ENCODE data around the gene RCOR2.
A peak's percentile ranks its signal among the peaks of the same experiment; 100 is the strongest.

Gene RCOR2

DNA sequence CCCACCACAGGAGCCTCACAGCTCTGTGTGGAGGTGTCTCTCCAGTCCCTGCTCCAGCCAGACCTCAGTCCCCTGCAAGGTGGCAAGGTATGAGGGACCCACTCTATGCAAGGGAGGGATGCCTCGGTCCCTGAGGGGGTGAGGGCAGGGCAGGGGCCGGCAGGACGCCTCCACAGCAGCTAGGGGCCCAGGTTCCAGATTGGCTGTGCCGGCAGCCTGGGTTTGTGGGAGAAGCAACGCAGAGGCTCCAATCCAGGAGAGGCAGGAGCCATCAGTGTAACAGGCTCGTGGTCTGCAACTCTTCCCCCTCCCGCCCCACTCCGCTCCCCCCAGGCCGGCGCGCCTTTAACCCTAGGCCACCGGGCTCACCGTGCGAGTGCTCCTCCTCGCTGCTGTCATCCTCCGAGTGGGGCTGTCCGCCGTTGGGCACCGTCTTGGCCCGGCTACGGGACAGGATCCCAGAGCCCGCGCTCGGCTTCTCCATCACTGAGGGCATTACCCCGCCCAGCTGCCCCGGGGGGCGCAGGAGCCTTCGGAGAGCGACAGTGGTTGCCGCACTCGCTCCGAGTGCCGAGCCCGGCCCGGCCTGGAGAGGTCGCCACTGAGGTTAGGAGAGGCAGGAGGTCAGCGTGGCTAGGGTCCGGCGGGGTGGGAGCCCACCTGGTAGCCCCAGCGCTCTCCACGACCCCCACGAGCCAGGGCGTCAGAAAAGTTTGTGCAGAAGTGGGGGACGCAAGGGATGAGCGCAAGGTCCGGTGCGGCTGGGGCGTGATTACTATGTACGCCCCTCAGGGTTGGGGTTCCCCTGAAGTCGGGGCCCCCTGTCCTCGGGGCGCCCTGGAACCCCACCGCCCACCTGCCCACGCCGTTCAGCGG, 765 bp downstream of the RCOR2 start:
- FAIRE-seq (peak; percentile 47), DNase-seq (ENCODE audit: insufficient read length, low spot score) (no peak)
- TF ChIP-seq PAX5 (IDR thresholded peaks at IDR 0.05; ENCODE audit: insufficient read depth, low read length, severe bottlenecking) (no peak), TAF1 (IDR thresholded peaks at IDR 0.05; ENCODE audit: low read depth, low read length) (no peak), POLR2A (IDR thresholded peaks at IDR 0.05; ENCODE audit: low read depth, low read length) (no peak), POLR2AphosphoS5 (IDR thresholded peaks at IDR 0.05; ENCODE audit: low read depth, low read length) (no peak), SPI1 (IDR thresholded peaks at IDR 0.05; ENCODE audit: low read depth, low read length) (no peak), POU2F2 (IDR thresholded peaks at IDR 0.05; ENCODE audit: low read depth, low read length) (no peak)

DNA sequence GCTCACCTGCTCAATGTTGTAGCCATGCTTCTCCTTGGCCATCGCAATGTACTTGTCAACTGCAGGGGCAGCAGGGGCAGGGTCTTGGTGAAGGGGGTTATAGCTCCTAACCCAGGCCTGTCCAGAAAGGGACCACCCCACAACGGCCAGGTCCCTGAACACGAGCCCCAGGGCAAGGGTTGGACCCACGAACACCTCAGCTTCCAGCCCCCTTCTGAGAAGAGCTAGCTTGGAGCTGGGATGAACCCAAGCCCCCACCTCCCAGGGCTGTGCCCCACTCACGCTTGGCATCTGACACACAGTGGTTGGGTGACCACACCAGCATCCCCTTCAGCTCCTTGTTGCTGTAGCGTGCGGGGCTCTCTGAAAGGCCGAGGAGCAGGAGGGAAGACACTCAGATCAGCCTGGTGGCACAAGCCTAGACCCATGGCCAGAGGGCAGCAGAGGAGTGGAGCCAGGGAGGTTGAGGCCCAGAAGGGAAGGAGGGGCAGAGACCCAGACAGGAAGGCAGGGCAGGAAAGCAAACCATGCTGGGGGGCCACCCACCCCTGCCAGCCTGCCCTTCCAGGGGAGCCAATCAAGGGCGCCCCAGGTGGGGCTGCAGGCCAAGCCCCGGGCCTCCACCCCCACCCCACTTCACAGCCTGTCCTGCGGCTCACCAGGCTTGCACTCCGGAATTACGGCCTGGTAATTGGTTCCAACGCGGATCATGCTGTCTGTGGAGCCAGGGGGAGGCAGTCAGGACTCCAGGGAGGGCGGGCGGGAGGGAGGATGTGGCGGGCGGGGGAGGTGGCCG, 1.9 kb downstream of the RCOR2 start:
- TF ChIP-seq POU2F2 (IDR thresholded peaks at IDR 0.05; ENCODE audit: low read depth, low read length): no peak
- TF ChIP-seq SPI1 (IDR thresholded peaks at IDR 0.05; ENCODE audit: low read depth, low read length): no peak
- TF ChIP-seq POLR2A (IDR thresholded peaks at IDR 0.05; ENCODE audit: low read depth, low read length): no peak
- no peak for TF ChIP-seq TAF1 (IDR thresholded peaks at IDR 0.05; ENCODE audit: low read depth, low read length)
- TF ChIP-seq POLR2AphosphoS5 (IDR thresholded peaks at IDR 0.05; ENCODE audit: low read depth, low read length): no peak
- TF ChIP-seq PAX5 (IDR thresholded peaks at IDR 0.05; ENCODE audit: insufficient read depth, low read length, severe bottlenecking): no peak
- FAIRE-seq (no peak), DNase-seq (ENCODE audit: insufficient read length, low spot score) (no peak)

DNA sequence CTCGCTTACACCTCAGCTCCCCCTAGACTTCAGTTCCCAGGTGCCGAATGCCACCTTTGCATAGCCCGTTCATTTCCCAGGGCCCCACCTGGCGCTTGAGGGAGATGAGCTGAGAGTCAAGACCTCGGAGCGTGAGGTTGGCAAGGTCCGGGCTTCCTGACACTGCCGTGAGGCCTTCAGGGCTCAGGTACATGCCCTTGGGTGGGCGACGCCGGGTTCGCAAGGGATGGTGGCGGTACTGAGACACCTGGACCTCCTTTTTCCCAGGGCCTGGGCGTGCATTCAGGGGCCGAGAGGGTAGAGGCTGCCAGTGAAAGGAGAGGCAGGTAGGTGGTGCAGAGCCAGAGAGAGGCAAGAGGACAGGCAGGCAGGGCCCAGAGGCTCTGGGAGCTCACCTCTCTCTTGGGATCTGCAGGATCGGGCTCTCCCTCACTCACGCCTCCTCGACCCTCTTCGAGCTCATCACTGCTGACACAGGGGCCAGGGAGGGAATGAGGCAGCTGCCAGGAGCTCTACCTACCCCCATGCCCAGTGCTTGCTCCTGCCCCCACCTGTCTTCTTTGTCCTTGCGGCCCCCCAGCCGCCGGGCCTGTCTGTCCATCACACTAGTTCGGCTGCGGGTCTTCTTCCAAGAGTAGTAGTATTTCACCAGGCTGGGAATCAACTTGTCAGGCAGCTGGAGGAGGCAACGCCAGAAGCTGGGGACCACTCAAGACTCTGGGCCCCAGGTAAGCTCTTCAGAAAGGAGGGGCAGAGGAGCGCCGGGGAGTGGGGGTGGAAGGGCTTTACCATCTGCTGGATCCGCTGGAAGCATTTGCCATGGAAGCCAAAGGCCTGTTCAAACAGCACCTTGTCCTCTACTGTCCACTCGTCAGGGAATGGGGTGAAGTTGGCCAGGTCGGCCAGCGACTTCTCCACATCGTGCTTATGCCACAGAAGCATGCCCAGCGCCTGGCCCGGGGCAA, 2.8 kb downstream of the RCOR2 start:
- no peak for DNase-seq (ENCODE audit: insufficient read length, low spot score)
- no peak for FAIRE-seq
- TF ChIP-seq POU2F2 (IDR thresholded peaks at IDR 0.05; ENCODE audit: low read depth, low read length) (no peak), POLR2A (IDR thresholded peaks at IDR 0.05; ENCODE audit: low read depth, low read length) (no peak), SPI1 (IDR thresholded peaks at IDR 0.05; ENCODE audit: low read depth, low read length) (no peak), PAX5 (IDR thresholded peaks at IDR 0.05; ENCODE audit: insufficient read depth, low read length, severe bottlenecking) (no peak), TAF1 (IDR thresholded peaks at IDR 0.05; ENCODE audit: low read depth, low read length) (no peak), POLR2AphosphoS5 (IDR thresholded peaks at IDR 0.05; ENCODE audit: low read depth, low read length) (no peak)

- DNase-seq (ENCODE audit: insufficient read length, low spot score) (no peak), FAIRE-seq (no peak)
- TF ChIP-seq POLR2AphosphoS5 (IDR thresholded peaks at IDR 0.05; ENCODE audit: low read depth, low read length): no peak
Observed at GRCh38 chr11:63912678-63913077, 4.3 kb downstream of the RCOR2 start.

GRCh38 chr11:63911876-63912275, 5.1 kb downstream of the RCOR2 start:
- TF ChIP-seq POLR2A (IDR thresholded peaks at IDR 0.05; ENCODE audit: low read depth, low read length): no peak
- no peak for TF ChIP-seq PAX5 (IDR thresholded peaks at IDR 0.05; ENCODE audit: insufficient read depth, low read length, severe bottlenecking)
- no peak for TF ChIP-seq TAF1 (IDR thresholded peaks at IDR 0.05; ENCODE audit: low read depth, low read length)
- no peak for TF ChIP-seq POU2F2 (IDR thresholded peaks at IDR 0.05; ENCODE audit: low read depth, low read length)
- no peak for TF ChIP-seq SPI1 (IDR thresholded peaks at IDR 0.05; ENCODE audit: low read depth, low read length)
- no peak for TF ChIP-seq POLR2AphosphoS5 (IDR thresholded peaks at IDR 0.05; ENCODE audit: low read depth, low read length)
- no peak for DNase-seq (ENCODE audit: insufficient read length, low spot score)
- FAIRE-seq: no peak

DNA sequence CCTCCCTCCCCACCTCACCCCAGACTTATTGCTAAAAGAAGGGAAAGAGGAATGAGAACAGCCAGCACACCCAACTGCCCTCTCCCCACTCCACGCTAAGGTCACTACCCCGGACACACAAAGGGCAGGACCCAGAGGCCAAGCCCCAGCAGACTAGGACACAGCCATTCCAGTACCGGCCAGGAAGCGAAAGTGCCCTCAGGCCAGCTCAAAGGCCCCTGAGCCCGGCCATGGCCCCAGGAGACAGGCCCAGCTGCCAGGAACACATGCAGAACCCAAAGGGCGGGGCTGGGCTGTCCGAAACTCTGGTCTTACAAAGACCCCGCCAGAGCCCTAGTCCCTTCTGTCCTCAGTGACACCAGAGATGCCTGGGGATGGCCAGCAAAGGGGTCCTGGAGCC, 5.5 kb downstream of the RCOR2 start:
- DNase-seq (ENCODE audit: insufficient read length, low spot score) (no peak), FAIRE-seq (no peak)
- TF ChIP-seq TAF1 (IDR thresholded peaks at IDR 0.05; ENCODE audit: low read depth, low read length): no peak
- no peak for TF ChIP-seq POLR2A (IDR thresholded peaks at IDR 0.05; ENCODE audit: low read depth, low read length)
- no peak for TF ChIP-seq PAX5 (IDR thresholded peaks at IDR 0.05; ENCODE audit: insufficient read depth, low read length, severe bottlenecking)
- no peak for TF ChIP-seq POLR2AphosphoS5 (IDR thresholded peaks at IDR 0.05; ENCODE audit: low read depth, low read length)
- TF ChIP-seq SPI1 (IDR thresholded peaks at IDR 0.05; ENCODE audit: low read depth, low read length): no peak
- TF ChIP-seq POU2F2 (IDR thresholded peaks at IDR 0.05; ENCODE audit: low read depth, low read length): no peak

- no peak for FAIRE-seq
- TF ChIP-seq SPI1 (IDR thresholded peaks at IDR 0.05; ENCODE audit: low read depth, low read length) (no peak), PAX5 (IDR thresholded peaks at IDR 0.05; ENCODE audit: insufficient read depth, low read length, severe bottlenecking) (no peak), TAF1 (IDR thresholded peaks at IDR 0.05; ENCODE audit: low read depth, low read length) (no peak), POU2F2 (IDR thresholded peaks at IDR 0.05; ENCODE audit: low read depth, low read length) (no peak), POLR2A (IDR thresholded peaks at IDR 0.05; ENCODE audit: low read depth, low read length) (no peak), POLR2AphosphoS5 (IDR thresholded peaks at IDR 0.05; ENCODE audit: low read depth, low read length) (no peak)
- no peak for DNase-seq (ENCODE audit: insufficient read length, low spot score)
Observed at GRCh38 chr11:63910675-63911074, 6.3 kb downstream of the RCOR2 start.

DNA sequence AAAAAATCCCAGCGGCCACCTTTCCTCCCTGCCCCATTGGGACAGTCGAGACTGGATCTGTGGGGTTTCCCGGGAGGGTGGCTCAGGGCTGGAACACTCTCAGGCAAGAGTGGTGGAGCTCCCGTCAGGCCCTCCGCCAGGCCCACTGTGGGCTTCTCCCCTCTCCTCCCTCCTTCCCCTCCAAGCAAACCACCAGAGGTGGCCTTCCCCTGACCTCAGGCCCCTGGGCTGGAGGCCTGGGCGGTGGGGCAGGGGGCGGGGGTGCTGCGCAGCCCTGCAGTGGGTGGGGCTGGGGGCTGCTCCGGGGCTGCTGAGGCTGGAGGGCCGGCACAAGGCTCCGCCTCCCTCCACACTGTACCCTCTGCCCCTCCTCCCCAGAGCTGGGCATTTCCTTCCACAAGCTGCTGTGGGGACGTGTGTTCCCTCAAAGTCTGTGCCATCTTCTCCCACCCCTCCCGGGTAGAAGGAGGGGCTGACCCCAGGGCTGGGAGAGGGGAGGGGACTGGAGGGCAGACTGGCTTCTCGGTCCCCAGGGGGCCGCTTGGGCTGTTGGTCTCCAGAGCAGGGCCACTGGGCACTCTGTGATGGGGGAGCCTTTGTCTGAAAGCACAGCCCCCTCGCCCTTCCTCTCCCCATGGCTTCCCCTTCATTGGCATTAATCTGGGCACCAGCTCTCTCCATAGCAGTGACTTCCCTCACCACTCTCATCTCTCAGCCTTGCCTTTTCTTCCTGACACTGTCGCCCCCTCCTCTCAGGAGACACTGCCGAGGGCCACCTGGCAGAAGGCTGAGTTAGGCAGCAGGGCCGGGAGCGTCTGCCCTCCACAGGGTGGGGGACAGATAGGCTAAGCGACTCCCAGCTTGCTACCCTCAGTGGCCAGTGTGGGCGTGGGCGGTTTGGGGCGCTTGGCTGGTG, 7.1 kb downstream of the RCOR2 start:
- TF ChIP-seq POLR2A (IDR thresholded peaks at IDR 0.05; ENCODE audit: low read depth, low read length) (no peak), PAX5 (IDR thresholded peaks at IDR 0.05; ENCODE audit: insufficient read depth, low read length, severe bottlenecking) (no peak), POU2F2 (IDR thresholded peaks at IDR 0.05; ENCODE audit: low read depth, low read length) (no peak), SPI1 (IDR thresholded peaks at IDR 0.05; ENCODE audit: low read depth, low read length) (no peak), POLR2AphosphoS5 (IDR thresholded peaks at IDR 0.05; ENCODE audit: low read depth, low read length) (no peak), TAF1 (IDR thresholded peaks at IDR 0.05; ENCODE audit: low read depth, low read length) (no peak)
- no peak for DNase-seq (ENCODE audit: insufficient read length, low spot score)
- FAIRE-seq: no peak

Measured in GM12891 (cell line).